GM12878 (cell line): ENCODE measurements around the gene PAQR7. TPM values are rescaled to one million over a fixed set of nuclear protein-coding genes. Genes with fewer than 3 reads are reported as not detected.

Experiments
- ATAC-seq: fragments of 200-7000 bp; cut with Tn5 transposase; 3 replicates; pipeline ENCODE4 v1.9.1; 2020; ENCODE audit warnings: mild to moderate bottlenecking, moderate library complexity
- BruUV-seq: library from RNA; stranded (reverse); fragments of 400-500 nt; replicated peaks from 2 replicates; lab custom pipeline; 2021; lab: Mats Ljungman, UMichigan
- CTCF ChIA-PET: fragments of 300-600 bp; sonication (Branson Sonifier 250); formaldehyde crosslinking; extraction: SDS; loops from one replicate; lab custom pipeline; 2021; ENCODE audit warnings: inconsistent platforms; lab: Yijun Ruan, JAX
- POLR2A ChIA-PET: fragments of 350-600 bp; formaldehyde crosslinking; extraction: SDS; loops from one replicate; lab custom pipeline; 2021; ENCODE audit warnings: inconsistent platforms; lab: Charles Lee
- RAD21 ChIA-PET: fragments of 300-600 bp; sonication (Branson Sonifier 250); formaldehyde crosslinking; loops from one replicate; lab custom pipeline; 2023; ENCODE audit warnings: antibody characterized with exemption; ENCODE audit not compliant: unreplicated experiment; lab: Charles Lee
- SMC1A ChIA-PET: fragments of 300-600 bp; sonication (Branson Sonifier 250); formaldehyde crosslinking; loops from one replicate; lab custom pipeline; 2023; ENCODE audit not compliant: unreplicated experiment, uncharacterized antibody; lab: Charles Lee
- DNase-seq: peaks from one replicate; pipeline ENCODE4 v3.0.0-alpha.2; 2011; ENCODE audit warnings: low read depth, low spot score
- FAIRE-seq: peaks from 3 replicates; lab custom pipeline; 2011; peaks lifted over from hg19 to GRCh38; lab: Jason Lieb, UNC
- H2AFZ ChIP-seq: 2 replicates; pipeline ENCODE4 v1.6.0; 2011; ENCODE audit warnings: low read depth, low read length, control low read depth; ENCODE audit not compliant: control insufficient read depth
- H3K27ac ChIP-seq: 2 replicates; pipeline ENCODE4 v1.5.1; 2011; ENCODE audit warnings: control low read depth; ENCODE audit not compliant: control insufficient read depth, insufficient read depth
- H3K27me3 ChIP-seq, 2 experiments: replicated peaks in 1 of 2; 2 replicates each; pipeline versions ENCODE4 v1.6.0 to v1.6.1; 2011; ENCODE audit warnings: low read length in 1 of 2; ENCODE audit not compliant: control insufficient read depth in 2 of 2, insufficient read depth in 2 of 2
- H3K36me3 ChIP-seq, 2 experiments: 2 replicates each; pipeline ENCODE4 v1.5.1; 2011; ENCODE audit warnings: low read length in 1 of 2; ENCODE audit not compliant: control insufficient read depth in 2 of 2, insufficient read depth in 2 of 2
- H3K4me1 ChIP-seq: 2 replicates; pipeline ENCODE4 v1.6.1; 2011; ENCODE audit warnings: mild to moderate bottlenecking, low read length, moderate library complexity, mixed read lengths; ENCODE audit not compliant: control insufficient read depth, insufficient read depth
- H3K4me2 ChIP-seq: 2 replicates; pipeline ENCODE4 v1.6.0; 2011; ENCODE audit warnings: control low read depth; ENCODE audit not compliant: control insufficient read depth, insufficient read depth
- H3K4me3 ChIP-seq: fragments of 200-600 bp; sonication (generic); 2 replicates; pipeline ENCODE4 v1.5.1; 2016
- H3K79me2 ChIP-seq: 2 replicates; pipeline ENCODE4 v1.6.0; 2011; ENCODE audit warnings: low read length; ENCODE audit not compliant: control insufficient read depth, insufficient read depth
- H3K9ac ChIP-seq: 2 replicates; pipeline ENCODE4 v1.8.0; 2011; ENCODE audit warnings: low read length, control low read depth, mixed read lengths; ENCODE audit not compliant: control insufficient read depth, insufficient read depth
- H3K9me3 ChIP-seq: replicated peaks from 3 replicates; pipeline ENCODE4 v1.5.1; 2011; ENCODE audit warnings: mild to moderate bottlenecking, low read length; ENCODE audit not compliant: control insufficient read depth, insufficient read depth
- H4K20me1 ChIP-seq: 2 replicates; pipeline ENCODE4 v1.6.0; 2011; ENCODE audit not compliant: control insufficient read depth, insufficient read depth
- CBX3 ChIP-seq: fragments of 200-600 bp; sonication (generic); IDR thresholded peaks from 2 replicates; pipeline ENCODE4 v1.6.1; 2016; ENCODE audit warnings: low read depth, borderline replicate concordance
- DPF2 ChIP-seq: fragments of 450-650 bp; IDR thresholded peaks from 2 replicates; pipeline ENCODE4 v1.6.1; 2017; ENCODE audit warnings: mild to moderate bottlenecking
- ETV6 ChIP-seq, 2 experiments: fragments of 450-650 bp in 1 of 2; IDR thresholded peaks in 1 of 2; conservative IDR thresholded peaks in 1 of 2; 2 replicates each; pipeline ENCODE4 v1.6.1; 2014; ENCODE audit warnings: antibody characterized with exemption in 1 of 2, borderline replicate concordance in 1 of 2, low read depth in 1 of 2, mild to moderate bottlenecking in 1 of 2, moderate library complexity in 1 of 2
- FOXK2 ChIP-seq: fragments of 450-650 bp; IDR thresholded peaks from 2 replicates; pipeline ENCODE4 v1.6.1; 2017; ENCODE audit warnings: mild to moderate bottlenecking, moderate library complexity
- HDAC2 ChIP-seq: fragments of 200-600 bp; sonication (generic); IDR thresholded peaks from 2 replicates; pipeline ENCODE4 v1.6.1; 2017
- HDGF ChIP-seq: fragments of 450-650 bp; IDR thresholded peaks from 2 replicates; pipeline ENCODE4 v1.6.1; 2016; ENCODE audit warnings: antibody characterized with exemption
- KDM1A ChIP-seq: fragments of 200-600 bp; sonication (generic); IDR thresholded peaks from 2 replicates; pipeline ENCODE4 v1.6.1; 2016; ENCODE audit warnings: borderline replicate concordance
- MYB ChIP-seq: fragments of 150-350 bp; IDR thresholded peaks from 2 replicates; pipeline ENCODE4 v1.6.1; 2014; ENCODE audit warnings: mild to moderate bottlenecking, low read depth, low read length, borderline replicate concordance
- NFYA ChIP-seq: IDR thresholded peaks from 2 replicates; pipeline ENCODE4 v1.6.1; 2011; ENCODE audit warnings: low read depth, mild to moderate bottlenecking, low read length, improper control_type of control experiment, borderline replicate concordance
- RB1 ChIP-seq: fragments of 450-650 bp; formaldehyde crosslinking; IDR thresholded peaks from 2 replicates; pipeline ENCODE4 v1.6.1; 2017; ENCODE audit warnings: mild to moderate bottlenecking, borderline replicate concordance
- RBBP5 ChIP-seq: fragments of 200-600 bp; sonication (generic); conservative IDR thresholded peaks from 2 replicates; pipeline ENCODE4 v1.6.1; 2016
- TAF1 ChIP-seq: IDR thresholded peaks from 2 replicates; pipeline ENCODE4 v1.6.1; 2011; ENCODE audit warnings: mild to moderate bottlenecking, low read depth, low read length, borderline replicate concordance
- TCF3 ChIP-seq: IDR thresholded peaks from 2 replicates; pipeline ENCODE4 v1.6.1; 2012; ENCODE audit warnings: low read depth, mild to moderate bottlenecking, low read length, borderline replicate concordance; ENCODE audit not compliant: insufficient read depth
- WGBS: methylation state at CpG from one replicate; pipeline ENCODE4 v1.1.6; 2016; ENCODE audit warnings: low lambda C conversion rate; ENCODE audit not compliant: insufficient replicate concordance, insufficient coverage; ENCODE audit errors: missing lambda C conversion rate; 5-methylcytosine and 5-hydroxymethylcytosine counted together
- in situ Hi-C: fragments of 300-500 bp; cut with MboI; formaldehyde crosslinking; loops from 9 replicates; pipeline ENCODE4 v1.14.3; 2018; ENCODE audit warnings: mixed read lengths
- intact Hi-C: fragments of 100-400 bp; cut with micrococcal nuclease; formaldehyde crosslinking; loops from one replicate; pipeline ENCODE4 v1.14.2; 2022; ENCODE audit not compliant: unreplicated experiment
- polyA plus RNA-seq, 11 experiments: library from polyadenylated mRNA; depleted of rRNA in 4 of 11; unstranded in 6 of 11; stranded (reverse) in 5 of 11; fragments of >200 nt; fragmentation: Nextera tagmentation in 4 of 11; fragmentation: Illumina TruSeq in 1 of 11; extraction: Ambion mirVana in 4 of 11; extraction: Trizol in 1 of 11; gene quantifications; 1 replicate in 1 of 11; 2 replicates in 10 of 11; pipeline versions ENCODE4 v1.2.1 to v1.2.3, GENCODE V29; 2011 to 2016; ENCODE audit warnings: inconsistent platforms in 2 of 11, missing spikeins in 2 of 11, low read depth in 1 of 11
- total RNA-seq, 4 experiments: library from RNA; depleted of rRNA in 3 of 4; stranded (reverse); fragments of >200 nt in 3 of 4; fragmentation: Illumina TruSeq in 1 of 4; extraction: Trizol in 1 of 4; gene quantifications; 2 replicates each; pipeline versions ENCODE4 v1.2.1 to v1.2.3, GENCODE V29; 2013 to 2021
- TF ChIP-seq, protein P1 (sequence below): IDR thresholded peaks from 2 replicates; pipeline ENCODE4 v1.6.1; 2012; ENCODE audit warnings: improper control_type of control experiment, low read depth, low read length; ENCODE audit not compliant: insufficient replicate concordance
- TF ChIP-seq, protein P2 (sequence below): fragments of 150-350 bp; IDR thresholded peaks from 2 replicates; pipeline ENCODE4 v1.6.1; 2016; ENCODE audit warnings: low read depth, low read length

The PAQR7 gene
- total and polyA plus RNA-seq, 10 of the 15 experiments (the other 5 are each of a cell fraction or from before 2014, with no cell fraction given) = 1.1 to 8.8 (median 5.2) TPM

GRCh38 chr1:25829046-25829445 is 46.5 kb downstream of the PAQR7 start:
- ChIA-PET SMC1A (interaction anchor here (0.8 to 5.0 kb wide), 3 partner anchors 10 to 169 kb away, joined by 3 to 25 read pairs (median 4); partner anchors contain the start of gene PAFAH2), RAD21 (no interaction called here), POLR2A (interaction anchor here (0.8 kb wide), 1 partner anchor 19 kb away, joined by 4 read pairs; no protein-coding TSS in a partner anchor), CTCF (no interaction called here)
- no peak overlapping the region for H3K9ac ChIP-seq
- no peaks in the 10 kb centered on the region for H4K20me1 ChIP-seq
- no peak for DNase-seq
- BruUV-seq = no TSS peak
- no peak for FAIRE-seq
- H3K36me3 ChIP-seq = peaks cover 9 to 27% of the 10 kb centered on the region in 2 experiments
- no peak overlapping the region for H2AFZ ChIP-seq
- no peaks in the 10 kb centered on the region for H3K4me1 ChIP-seq
- H3K4me2 ChIP-seq = no peak overlapping the region
- H3K27ac ChIP-seq = no peak overlapping the region
- in situ Hi-C loops (no loop called here), intact Hi-C loops (loop anchor here (10.0 kb wide), 1 partner anchor 176 kb away; no protein-coding TSS in a partner anchor)
- no peak for ATAC-seq
- no peak overlapping the region for H3K4me3 ChIP-seq
- H3K79me2 ChIP-seq = no peaks in the 10 kb centered on the region
- no peaks in the 10 kb centered on the region for H3K27me3 ChIP-seq
- no peaks in the 10 kb centered on the region for H3K9me3 ChIP-seq
- WGBS = 93% methylated on average over 1 of the region's 1 CpG
- TF ChIP-seq MYB = no peak
- no peak for TF ChIP-seq ETV6 (conservative IDR thresholded peaks at IDR 0.05 in 1 of 2, IDR thresholded peaks at IDR 0.05 in 1 of 2; ENCODE audit: borderline replicate concordance in 1 of 2, low read depth in 1 of 2)
- TF ChIP-seq FOXK2 = no peak
- no peak for TF ChIP-seq KDM1A
- no peak for TF ChIP-seq RB1
- TF ChIP-seq TCF3 = no peak
- TF ChIP-seq, protein P1, sequence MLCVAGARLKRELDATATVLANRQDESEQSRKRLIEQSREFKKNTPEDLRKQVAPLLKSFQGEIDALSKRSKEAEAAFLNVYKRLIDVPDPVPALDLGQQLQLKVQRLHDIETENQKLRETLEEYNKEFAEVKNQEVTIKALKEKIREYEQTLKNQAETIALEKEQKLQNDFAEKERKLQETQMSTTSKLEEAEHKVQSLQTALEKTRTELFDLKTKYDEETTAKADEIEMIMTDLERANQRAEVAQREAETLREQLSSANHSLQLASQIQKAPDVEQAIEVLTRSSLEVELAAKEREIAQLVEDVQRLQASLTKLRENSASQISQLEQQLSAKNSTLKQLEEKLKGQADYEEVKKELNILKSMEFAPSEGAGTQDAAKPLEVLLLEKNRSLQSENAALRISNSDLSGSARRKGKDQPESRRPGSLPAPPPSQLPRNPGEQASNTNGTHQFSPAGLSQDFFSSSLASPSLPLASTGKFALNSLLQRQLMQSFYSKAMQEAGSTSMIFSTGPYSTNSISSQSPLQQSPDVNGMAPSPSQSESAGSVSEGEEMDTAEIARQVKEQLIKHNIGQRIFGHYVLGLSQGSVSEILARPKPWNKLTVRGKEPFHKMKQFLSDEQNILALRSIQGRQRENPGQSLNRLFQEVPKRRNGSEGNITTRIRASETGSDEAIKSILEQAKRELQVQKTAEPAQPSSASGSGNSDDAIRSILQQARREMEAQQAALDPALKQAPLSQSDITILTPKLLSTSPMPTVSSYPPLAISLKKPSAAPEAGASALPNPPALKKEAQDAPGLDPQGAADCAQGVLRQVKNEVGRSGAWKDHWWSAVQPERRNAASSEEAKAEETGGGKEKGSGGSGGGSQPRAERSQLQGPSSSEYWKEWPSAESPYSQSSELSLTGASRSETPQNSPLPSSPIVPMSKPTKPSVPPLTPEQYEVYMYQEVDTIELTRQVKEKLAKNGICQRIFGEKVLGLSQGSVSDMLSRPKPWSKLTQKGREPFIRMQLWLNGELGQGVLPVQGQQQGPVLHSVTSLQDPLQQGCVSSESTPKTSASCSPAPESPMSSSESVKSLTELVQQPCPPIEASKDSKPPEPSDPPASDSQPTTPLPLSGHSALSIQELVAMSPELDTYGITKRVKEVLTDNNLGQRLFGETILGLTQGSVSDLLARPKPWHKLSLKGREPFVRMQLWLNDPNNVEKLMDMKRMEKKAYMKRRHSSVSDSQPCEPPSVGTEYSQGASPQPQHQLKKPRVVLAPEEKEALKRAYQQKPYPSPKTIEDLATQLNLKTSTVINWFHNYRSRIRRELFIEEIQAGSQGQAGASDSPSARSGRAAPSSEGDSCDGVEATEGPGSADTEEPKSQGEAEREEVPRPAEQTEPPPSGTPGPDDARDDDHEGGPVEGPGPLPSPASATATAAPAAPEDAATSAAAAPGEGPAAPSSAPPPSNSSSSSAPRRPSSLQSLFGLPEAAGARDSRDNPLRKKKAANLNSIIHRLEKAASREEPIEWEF = no peak
- TF ChIP-seq RBBP5 = no peak
- no peak for TF ChIP-seq DPF2
- no peak for TF ChIP-seq CBX3
- TF ChIP-seq, protein P2, sequence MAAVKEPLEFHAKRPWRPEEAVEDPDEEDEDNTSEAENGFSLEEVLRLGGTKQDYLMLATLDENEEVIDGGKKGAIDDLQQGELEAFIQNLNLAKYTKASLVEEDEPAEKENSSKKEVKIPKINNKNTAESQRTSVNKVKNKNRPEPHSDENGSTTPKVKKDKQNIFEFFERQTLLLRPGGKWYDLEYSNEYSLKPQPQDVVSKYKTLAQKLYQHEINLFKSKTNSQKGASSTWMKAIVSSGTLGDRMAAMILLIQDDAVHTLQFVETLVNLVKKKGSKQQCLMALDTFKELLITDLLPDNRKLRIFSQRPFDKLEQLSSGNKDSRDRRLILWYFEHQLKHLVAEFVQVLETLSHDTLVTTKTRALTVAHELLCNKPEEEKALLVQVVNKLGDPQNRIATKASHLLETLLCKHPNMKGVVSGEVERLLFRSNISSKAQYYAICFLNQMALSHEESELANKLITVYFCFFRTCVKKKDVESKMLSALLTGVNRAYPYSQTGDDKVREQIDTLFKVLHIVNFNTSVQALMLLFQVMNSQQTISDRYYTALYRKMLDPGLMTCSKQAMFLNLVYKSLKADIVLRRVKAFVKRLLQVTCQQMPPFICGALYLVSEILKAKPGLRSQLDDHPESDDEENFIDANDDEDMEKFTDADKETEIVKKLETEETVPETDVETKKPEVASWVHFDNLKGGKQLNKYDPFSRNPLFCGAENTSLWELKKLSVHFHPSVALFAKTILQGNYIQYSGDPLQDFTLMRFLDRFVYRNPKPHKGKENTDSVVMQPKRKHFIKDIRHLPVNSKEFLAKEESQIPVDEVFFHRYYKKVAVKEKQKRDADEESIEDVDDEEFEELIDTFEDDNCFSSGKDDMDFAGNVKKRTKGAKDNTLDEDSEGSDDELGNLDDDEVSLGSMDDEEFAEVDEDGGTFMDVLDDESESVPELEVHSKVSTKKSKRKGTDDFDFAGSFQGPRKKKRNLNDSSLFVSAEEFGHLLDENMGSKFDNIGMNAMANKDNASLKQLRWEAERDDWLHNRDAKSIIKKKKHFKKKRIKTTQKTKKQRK = no peak
- TF ChIP-seq HDGF = no peak
- TF ChIP-seq HDAC2 = no peak
- TF ChIP-seq TAF1 = no peak
- TF ChIP-seq NFYA = no peak
